Psoas muscle (tissue), 8 donors: ENCODE results near the gene TJAP1. TPM values are rescaled to one million over a fixed set of nuclear protein-coding genes. Genes with fewer than 3 reads are reported as not detected.

Experiments
- ATAC-seq, 4 donors: fragments of 200-7000 bp; cut with Tn5 transposase; one replicate each; pipeline ENCODE4 v1.9.1; 2020; ENCODE audit warnings: moderate library complexity in 3 of 4, mild to moderate bottlenecking in 2 of 4
- DNase-seq, 2 donors: peaks; one replicate each; pipeline ENCODE4 v3.0.0-alpha.2; 2020
- H3K27ac ChIP-seq: fragments of 200-600 bp; one replicate; pipeline ENCODE4 v1.8.0; 2022
- H3K27me3 ChIP-seq, 3 donors: fragments of 200-600 bp in 1 of 3; one replicate each; pipeline versions ENCODE4 v1.6.1 to v1.8.0; 2013 to 2022; ENCODE audit warnings: low read length in 2 of 3, mild to moderate bottlenecking in 2 of 3, moderate library complexity in 1 of 3; ENCODE audit not compliant: insufficient read depth in 3 of 3
- H3K36me3 ChIP-seq, 2 donors: fragments of 200-600 bp in 1 of 2; one replicate each; pipeline versions ENCODE4 v1.6.1 to v1.8.0; 2013 to 2022; ENCODE audit warnings: low read depth in 1 of 2, mild to moderate bottlenecking in 1 of 2, moderate library complexity in 1 of 2; ENCODE audit not compliant: insufficient read depth in 1 of 2
- H3K4me1 ChIP-seq: fragments of 200-600 bp; one replicate; pipeline ENCODE4 v1.8.0; 2022
- H3K4me3 ChIP-seq: fragments of 200-600 bp; one replicate; pipeline ENCODE4 v1.8.0; 2022; ENCODE audit warnings: mild to moderate bottlenecking
- H3K9me3 ChIP-seq: fragments of 200-600 bp; one replicate; pipeline ENCODE4 v1.8.0; 2022
- CTCF ChIP-seq: fragments of 200-600 bp; IDR thresholded peaks from one replicate; pipeline ENCODE4 v1.8.0; 2022; ENCODE audit warnings: antibody characterized with exemption
- WGBS, 3 donors: extraction: QIAGEN DNeasy Blood & Tissue Kit; methylation state at CpG; one replicate each; pipeline versions ENCODE4 v1.1.6 to v1.1.7; 2013; 5-methylcytosine and 5-hydroxymethylcytosine counted together
- intact Hi-C, 2 donors: fragments of 100-400 bp; cut with DNase I; formaldehyde crosslinking; loops; one replicate each; pipeline versions ENCODE4 v1.11.0 to v1.14.2; 2022
- polyA plus RNA-seq, 3 donors: library from polyadenylated mRNA; stranded (reverse); fragments of 200-250 nt; gene quantifications; one replicate each; pipeline ENCODE4 v1.2.3, GENCODE V29; 2013
- total RNA-seq, 4 donors: library from RNA; stranded (reverse); fragmentation: NEBNext Ultra II Directional in 2 of 4; extraction: Animal tissue kit (Norgen Biotek cat#: 25700) in 2 of 4; gene quantifications; one replicate each; pipeline versions ENCODE4 v1.2.1 to v1.2.4, GENCODE V29; 2021 to 2023
- donor health status: healthy with polysubstance abuse.
- donor health status: DM: no; HTN: no; CAD: no; lungs with moderate emphysema.
- donor health status: Bipolar disorder and iron deficiency.
- donor health status: healthy.
- donor health status: DM: yes; HTN: yes; CAD: no.
- donor health status: DM: no; HTN: no; CAD: no.
- donor health status: DM: no; HTN: no; CAD: no.
- donor health status: DM: yes; HTN: yes; CAD: no.

TJAP1 gene
- total and polyA plus RNA-seq, 7 donors, result 18.0 to 39.9 (median 35.2) TPM

- intact Hi-C loops, result no loop called here
- no peaks in the 10 kb centered on the region for H3K36me3 ChIP-seq
- no peaks in the 10 kb centered on the region for H3K9me3 ChIP-seq
- peaks cover 0 to 16% (median 0%) of the 10 kb centered on the region in 3 donors for H3K27me3 ChIP-seq
- no peaks in the 10 kb centered on the region for H3K4me1 ChIP-seq
- 74 to 79% (median 78%) methylated on average over 4 of the region's 4 CpGs for WGBS, 3 donors
- TF ChIP-seq CTCF, result no peak
- ATAC-seq, result no peak
- DNase-seq, result no peak
- H3K4me3 ChIP-seq, result no peak overlapping the region
- H3K27ac ChIP-seq, result no peak overlapping the region
Measured at GRCh38 chr6:43467752-43468151, 9.6 kb upstream of the TJAP1 start.

DNA sequence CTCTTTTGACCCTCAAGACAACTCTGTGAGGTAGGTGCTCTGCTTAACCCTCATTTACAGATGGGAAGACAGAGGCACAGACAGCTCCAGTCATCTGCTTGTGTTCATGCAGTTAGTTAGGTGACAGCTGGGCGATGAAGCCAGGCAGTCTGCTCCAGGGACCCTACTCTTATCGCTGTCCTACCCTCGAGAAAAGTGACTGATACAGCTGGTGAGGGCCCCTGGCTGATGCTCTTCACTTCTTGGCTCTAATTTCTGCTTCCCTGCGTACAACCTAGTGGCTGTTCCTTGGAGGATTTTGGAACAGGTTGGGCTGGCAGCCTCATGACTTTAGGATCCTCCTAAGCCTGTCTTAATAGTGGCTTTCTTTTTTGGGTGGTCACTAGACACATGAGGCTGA is 9.1 kb upstream of the TJAP1 start:
- no peak overlapping the region for H3K4me3 ChIP-seq
- 67 to 74% (median 73%) methylated on average over 4 of the region's 4 CpGs for WGBS, 3 donors
- DNase-seq (no peak), ATAC-seq (no peak)
- TF ChIP-seq CTCF, result no peak
- H3K4me1 ChIP-seq, result no peaks in the 10 kb centered on the region
- intact Hi-C loops, result no loop called here
- H3K9me3 ChIP-seq, result no peaks in the 10 kb centered on the region
- H3K27ac ChIP-seq, result no peak overlapping the region
- H3K27me3 ChIP-seq, result peaks cover 0 to 14% (median 0%) of the 10 kb centered on the region in 3 donors
- H3K36me3 ChIP-seq, result no peaks in the 10 kb centered on the region

DNA sequence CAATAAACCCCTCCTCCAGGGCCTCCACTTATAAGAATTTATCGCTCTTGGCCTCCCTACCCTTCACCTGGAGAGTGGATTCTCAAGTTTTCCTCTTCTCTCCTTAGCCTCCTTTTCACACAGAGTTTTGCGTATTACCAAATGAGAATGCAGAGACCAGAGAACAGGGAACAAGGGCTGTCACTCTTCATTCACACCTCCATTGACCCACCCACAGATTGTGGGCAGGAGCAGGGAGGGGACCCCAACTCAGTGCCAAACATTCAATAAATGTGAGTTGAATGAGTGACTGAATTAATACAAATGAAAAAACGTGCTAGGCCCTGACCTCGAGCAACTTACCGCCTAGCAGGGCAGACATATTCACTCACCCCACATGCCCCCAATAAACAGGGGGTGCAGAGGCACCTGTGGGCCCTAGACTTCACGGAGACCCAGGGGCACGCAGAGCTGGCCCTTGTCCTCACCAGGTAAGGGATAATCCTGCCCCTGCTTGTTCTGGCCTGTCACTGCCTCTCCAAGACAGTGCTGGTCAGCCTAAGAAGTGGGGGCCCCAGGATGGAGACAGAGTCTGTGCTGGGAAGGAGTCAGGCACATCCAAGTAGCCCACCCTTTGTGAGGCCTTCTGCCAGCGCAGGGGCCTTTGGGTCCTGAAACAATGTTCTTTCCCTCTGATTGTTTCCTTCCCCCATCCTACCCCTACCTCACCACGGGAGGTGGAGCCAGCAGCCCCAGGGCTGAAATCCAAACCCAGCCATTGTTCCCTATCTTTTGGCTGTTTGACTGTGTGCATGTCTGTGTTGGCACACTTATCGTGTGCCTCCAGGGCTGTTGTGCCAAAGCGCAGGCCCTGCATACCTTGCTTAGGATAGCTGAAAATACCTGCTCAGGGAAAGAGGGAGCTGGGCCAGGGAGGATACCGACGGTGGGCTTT is 8.4 kb upstream of the TJAP1 start:
- ATAC-seq (no peak), DNase-seq (no peak)
- peaks cover 0 to 10% (median 0%) of the 10 kb centered on the region in 3 donors for H3K27me3 ChIP-seq
- no peak overlapping the region for H3K4me3 ChIP-seq
- no peaks in the 10 kb centered on the region for H3K36me3 ChIP-seq
- 69 to 77% (median 72%) methylated on average over 13 of the region's 13 CpGs for WGBS, 3 donors
- no peak for TF ChIP-seq CTCF
- intact Hi-C loops, result no loop called here
- no peaks in the 10 kb centered on the region for H3K9me3 ChIP-seq
- H3K27ac ChIP-seq, result no peak overlapping the region
- H3K4me1 ChIP-seq, result no peaks in the 10 kb centered on the region

DNA sequence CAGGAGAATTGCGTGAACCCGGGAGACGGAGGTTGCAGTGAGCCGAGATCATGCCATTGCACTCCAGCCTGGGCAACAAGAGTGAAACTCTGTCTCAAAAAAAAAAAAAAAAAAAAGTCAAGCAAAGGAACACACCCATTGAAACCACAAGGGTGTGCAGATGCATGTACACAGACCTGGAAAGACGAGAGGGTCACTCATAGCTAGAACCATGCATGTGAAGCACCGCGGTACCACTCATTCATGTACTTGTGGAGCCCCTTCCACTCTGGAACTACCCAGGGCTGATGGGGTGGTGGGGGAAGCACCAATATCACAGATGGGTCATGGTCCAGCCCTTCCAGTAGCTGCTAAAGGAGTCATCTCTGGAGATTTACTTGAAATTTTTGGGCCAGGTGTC is 7.4 kb upstream of the TJAP1 start:
- ATAC-seq (no peak), DNase-seq (no peak)
- 85 to 91% (median 88%) methylated on average over 7 of the region's 7 CpGs for WGBS, 3 donors
- no peak overlapping the region for H3K27ac ChIP-seq
- no peaks in the 10 kb centered on the region for H3K4me1 ChIP-seq
- intact Hi-C loops, result no loop called here
- peaks cover 0 to 10% (median 0%) of the 10 kb centered on the region in 3 donors for H3K27me3 ChIP-seq
- no peak for TF ChIP-seq CTCF
- H3K9me3 ChIP-seq, result no peaks in the 10 kb centered on the region
- H3K36me3 ChIP-seq, result no peaks in the 10 kb centered on the region
- H3K4me3 ChIP-seq, result no peak overlapping the region
